Liver (tissue), 9 donors: ENCODE measurements around the gene TRERF1. TPM values are rescaled to one million over a fixed set of nuclear protein-coding genes. Genes with fewer than 3 reads are reported as not detected.

Experiments used
- DNase-seq: peaks from one replicate; pipeline ENCODE4 v3.0.0-alpha.2; 2017; ENCODE audit warnings: low spot score
- H3K27ac ChIP-seq, 2 donors: one replicate each; pipeline ENCODE4 v1.7.0; 2013; ENCODE audit warnings: inconsistent platforms in 2 of 2, low read length in 2 of 2, control low read depth in 1 of 2, low read depth in 1 of 2, mild to moderate bottlenecking in 1 of 2
- H3K27me3 ChIP-seq, 4 donors: one replicate each; pipeline versions ENCODE4 v1.6.1 to v1.7.0; 2013; ENCODE audit warnings: low read length in 3 of 4, inconsistent platforms in 1 of 4, mild to moderate bottlenecking in 1 of 4, moderate library complexity in 1 of 4; ENCODE audit not compliant: control insufficient read depth in 4 of 4, insufficient read depth in 4 of 4
- H3K36me3 ChIP-seq, 4 donors: one replicate each; pipeline versions ENCODE4 v1.6.1 to v1.7.0; 2013; ENCODE audit warnings: low read length in 3 of 4, mild to moderate bottlenecking in 3 of 4, low read depth in 1 of 4, moderate library complexity in 1 of 4; ENCODE audit not compliant: control insufficient read depth in 4 of 4, insufficient read depth in 3 of 4
- H3K4me1 ChIP-seq, 4 donors: one replicate each; pipeline versions ENCODE4 v1.6.1 to v1.7.0; 2013; ENCODE audit warnings: low read length in 3 of 4, mild to moderate bottlenecking in 3 of 4, moderate library complexity in 1 of 4; ENCODE audit not compliant: control insufficient read depth in 4 of 4, insufficient read depth in 4 of 4
- H3K4me3 ChIP-seq, 3 donors: one replicate each; pipeline versions ENCODE4 v1.6.1 to v1.7.0; 2013; ENCODE audit warnings: low read length in 3 of 3, control low read depth in 1 of 3, low read depth in 1 of 3, mild to moderate bottlenecking in 1 of 3
- H3K9ac ChIP-seq, 2 donors: one replicate each; pipeline ENCODE4 v1.7.0; 2013; ENCODE audit warnings: low read length in 2 of 2, mild to moderate bottlenecking in 2 of 2, moderate library complexity in 2 of 2, control low read depth in 1 of 2, low read depth in 1 of 2
- H3K9me3 ChIP-seq, 4 donors: one replicate each; pipeline versions ENCODE4 v1.6.1 to v1.7.0; 2013; ENCODE audit warnings: low read length in 3 of 4; ENCODE audit not compliant: control insufficient read depth in 4 of 4
- ATF3 ChIP-seq: IDR thresholded peaks from 2 replicates; pipeline ENCODE4 v1.6.1; 2016; ENCODE audit warnings: antibody characterized with exemption
- EGR1 ChIP-seq, 2 donors: IDR thresholded peaks; 2 replicates each; pipeline ENCODE4 v1.6.1; 2016 to 2018; ENCODE audit warnings: antibody characterized with exemption in 2 of 2, low read depth in 2 of 2
- FOXA1 ChIP-seq: IDR thresholded peaks from 2 replicates; pipeline ENCODE4 v1.6.1; 2016; ENCODE audit warnings: antibody characterized with exemption
- FOXA2 ChIP-seq: IDR thresholded peaks from 2 replicates; pipeline ENCODE4 v1.6.1; 2016; ENCODE audit warnings: antibody characterized with exemption
- GABPA ChIP-seq, 2 donors: IDR thresholded peaks in 1 of 2; conservative IDR thresholded peaks in 1 of 2; 2 replicates each; pipeline ENCODE4 v1.6.1; 2016; ENCODE audit warnings: antibody characterized with exemption in 2 of 2, mild to moderate bottlenecking in 1 of 2, moderate library complexity in 1 of 2
- HNF4A ChIP-seq, 2 donors: conservative IDR thresholded peaks; 2 replicates each; pipeline ENCODE4 v1.6.1; 2016; ENCODE audit warnings: antibody characterized with exemption in 2 of 2, mild to moderate bottlenecking in 2 of 2
- HNF4G ChIP-seq: IDR thresholded peaks from 2 replicates; pipeline ENCODE4 v1.6.1; 2016; ENCODE audit warnings: antibody characterized with exemption
- JUND ChIP-seq, 2 donors: IDR thresholded peaks; 2 replicates each; pipeline ENCODE4 v1.6.1; 2016; ENCODE audit warnings: antibody characterized with exemption in 2 of 2
- MAX ChIP-seq: IDR thresholded peaks from 2 replicates; pipeline ENCODE4 v1.6.1; 2016; ENCODE audit warnings: antibody characterized with exemption
- NR2F2 ChIP-seq: IDR thresholded peaks from 2 replicates; pipeline ENCODE4 v1.6.1; 2016; ENCODE audit warnings: antibody characterized with exemption
- RAD21 ChIP-seq, 2 donors: IDR thresholded peaks; 2 replicates each; pipeline ENCODE4 v1.6.1; 2016; ENCODE audit warnings: antibody characterized with exemption in 2 of 2, mild to moderate bottlenecking in 2 of 2
- REST ChIP-seq: IDR thresholded peaks from 2 replicates; pipeline ENCODE4 v1.6.1; 2016; ENCODE audit warnings: antibody characterized with exemption, mild to moderate bottlenecking
- RXRA ChIP-seq, 2 donors: IDR thresholded peaks; 2 replicates each; pipeline ENCODE4 v1.6.1; 2017 to 2018; ENCODE audit warnings: antibody characterized with exemption in 2 of 2, mild to moderate bottlenecking in 1 of 2
- SP1 ChIP-seq: IDR thresholded peaks from 2 replicates; pipeline ENCODE4 v1.6.1; 2018; ENCODE audit warnings: antibody characterized with exemption, mild to moderate bottlenecking
- TAF1 ChIP-seq: conservative IDR thresholded peaks from 2 replicates; pipeline ENCODE4 v1.6.1; 2016; ENCODE audit warnings: antibody characterized with exemption, mild to moderate bottlenecking
- YY1 ChIP-seq: IDR thresholded peaks from 2 replicates; pipeline ENCODE4 v1.6.1; 2016; ENCODE audit warnings: antibody characterized with exemption, mild to moderate bottlenecking
- ZBTB33 ChIP-seq: IDR thresholded peaks from 2 replicates; pipeline ENCODE4 v1.6.1; 2016; ENCODE audit warnings: antibody characterized with exemption
- WGBS: extraction: QIAGEN DNeasy Blood & Tissue Kit; methylation state at CpG from one replicate; pipeline ENCODE4 v1.1.7; 2013; 5-methylcytosine and 5-hydroxymethylcytosine counted together
- polyA plus RNA-seq, 2 donors: library from polyadenylated mRNA; stranded (reverse) in 1 of 2; unstranded in 1 of 2; fragments of 200-250 nt in 1 of 2; fragments of >200 nt in 1 of 2; fragmentation: Nextera tagmentation in 1 of 2; extraction: Ambion mirVana in 1 of 2; gene quantifications; one replicate each; pipeline versions ENCODE4 v1.2.1 to v1.2.3, GENCODE V29; 2013 to 2015
- total RNA-seq, 2 donors: library from RNA; depleted of rRNA; stranded (reverse); fragments of >200 nt; gene quantifications; one replicate each; pipeline ENCODE4 v1.2.3, GENCODE V29; 2014
- TF ChIP-seq, protein P1 (sequence below): fragments of 150-350 bp; IDR thresholded peaks from 2 replicates; pipeline ENCODE4 v1.5.1; 2017; ENCODE audit warnings: improper control_type of control experiment, low read depth, low read length; ENCODE audit not compliant: missing input control
- donor health status: healthy.
- donor health status: healthy.
- donor health status: healthy.
- donor health status: healthy.
- donor health status: healthy.

Gene TRERF1
- total and polyA plus RNA-seq, 4 donors = 0.33 to 1.3 (median 0.68) TPM

DNA sequence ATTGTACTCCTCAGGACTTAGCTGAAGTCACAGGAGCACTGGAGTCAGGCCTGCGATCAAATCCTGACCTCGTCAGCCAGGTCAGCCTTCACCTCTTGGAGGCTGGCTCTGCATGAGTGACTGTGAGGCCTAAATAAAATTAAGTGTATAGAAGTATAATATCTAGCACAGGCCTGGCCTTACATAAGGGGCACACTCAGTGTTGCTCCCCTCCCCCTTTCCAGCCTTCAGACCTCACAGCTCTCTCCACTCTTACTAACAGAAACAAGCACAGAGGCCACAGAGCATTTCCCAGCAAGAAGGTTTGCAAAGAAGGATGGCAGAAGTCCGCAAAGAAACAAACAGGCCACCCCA is 84.8 kb downstream of the TRERF1 start:
- H3K9me3 ChIP-seq = no peaks in the 10 kb centered on the region
- DNase-seq = no peak
- peaks cover 0 to 2% (median 0%) of the 10 kb centered on the region in 4 donors for H3K4me1 ChIP-seq
- H3K27me3 ChIP-seq = no peaks in the 10 kb centered on the region
- peak overlapping the region; percentile 40 to 53 for H3K27ac ChIP-seq
- H3K9ac ChIP-seq = no peak overlapping the region
- no peak overlapping the region for H3K4me3 ChIP-seq
- WGBS = 84% methylated on average over 3 of the region's 3 CpGs
- TF ChIP-seq ATF3 (no peak), TAF1 (no peak), JUND (IDR thresholded peaks at IDR 0.05) (no peak), NR2F2 (no peak), FOXA2 (no peak), HNF4A (conservative IDR thresholded peaks at IDR 0.05) (no peak), MAX (no peak), SP1 (no peak), FOXA1 (no peak), REST (no peak), ZBTB33 (no peak), EGR1 (IDR thresholded peaks at IDR 0.05; ENCODE audit: low read depth in 2 of 2) (no peak), RXRA (IDR thresholded peaks at IDR 0.05) (no peak), HNF4G (no peak), RAD21 (IDR thresholded peaks at IDR 0.05) (no peak), YY1 (no peak), GABPA (IDR thresholded peaks at IDR 0.05 in 1 of 2, conservative IDR thresholded peaks at IDR 0.05 in 1 of 2) (no peak)
- TF ChIP-seq, protein P1, sequence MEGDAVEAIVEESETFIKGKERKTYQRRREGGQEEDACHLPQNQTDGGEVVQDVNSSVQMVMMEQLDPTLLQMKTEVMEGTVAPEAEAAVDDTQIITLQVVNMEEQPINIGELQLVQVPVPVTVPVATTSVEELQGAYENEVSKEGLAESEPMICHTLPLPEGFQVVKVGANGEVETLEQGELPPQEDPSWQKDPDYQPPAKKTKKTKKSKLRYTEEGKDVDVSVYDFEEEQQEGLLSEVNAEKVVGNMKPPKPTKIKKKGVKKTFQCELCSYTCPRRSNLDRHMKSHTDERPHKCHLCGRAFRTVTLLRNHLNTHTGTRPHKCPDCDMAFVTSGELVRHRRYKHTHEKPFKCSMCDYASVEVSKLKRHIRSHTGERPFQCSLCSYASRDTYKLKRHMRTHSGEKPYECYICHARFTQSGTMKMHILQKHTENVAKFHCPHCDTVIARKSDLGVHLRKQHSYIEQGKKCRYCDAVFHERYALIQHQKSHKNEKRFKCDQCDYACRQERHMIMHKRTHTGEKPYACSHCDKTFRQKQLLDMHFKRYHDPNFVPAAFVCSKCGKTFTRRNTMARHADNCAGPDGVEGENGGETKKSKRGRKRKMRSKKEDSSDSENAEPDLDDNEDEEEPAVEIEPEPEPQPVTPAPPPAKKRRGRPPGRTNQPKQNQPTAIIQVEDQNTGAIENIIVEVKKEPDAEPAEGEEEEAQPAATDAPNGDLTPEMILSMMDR = no peak
- H3K36me3 ChIP-seq = no peaks in the 10 kb centered on the region
